C4-2B (cell line): ENCODE results near the gene CASR.

Experiments used
- CTCF ChIP-seq: fragments of 450-650 bp; conservative IDR thresholded peaks from 2 replicates; pipeline ENCODE4 v1.5.1; 2017; ENCODE audit warnings: mild to moderate bottlenecking
- ZFX ChIP-seq: fragments of 450-650 bp; IDR thresholded peaks from 2 replicates; pipeline ENCODE4 v1.6.1; 2017

- TF ChIP-seq CTCF (no peak), ZFX (no peak)
Observed at GRCh38 chr3:122298239-122298638, 114.8 kb downstream of the CASR start.
